HepG2 (cell line): ENCODE data around the gene TASOR. TPM values are rescaled to one million over a fixed set of nuclear protein-coding genes. Genes with fewer than 3 reads are reported as not detected.

Experiments used
- MLX ChIP-seq: IDR thresholded peaks from 2 replicates; pipeline ENCODE4 v1.6.1; 2016
- SIN3A ChIP-seq: IDR thresholded peaks from 2 replicates; pipeline ENCODE4 v1.6.1; 2011; ENCODE audit warnings: low read depth, mild to moderate bottlenecking, control low read depth, low read length, borderline replicate concordance
- ZNF234 ChIP-seq: sonication (generic); formaldehyde crosslinking; conservative IDR thresholded peaks from 2 replicates; pipeline ENCODE4 v1.5.1; 2020; ENCODE audit warnings: mild to moderate bottlenecking, missing genetic modification reagents
- ZNF30 ChIP-seq: sonication (generic); formaldehyde crosslinking; IDR thresholded peaks from 2 replicates; pipeline ENCODE4 v1.5.0; 2020; ENCODE audit warnings: mild to moderate bottlenecking, missing genetic modification reagents
- ZNF333 ChIP-seq: sonication (generic); formaldehyde crosslinking; IDR thresholded peaks from 2 replicates; pipeline ENCODE4 v1.4.0; 2020; ENCODE audit warnings: mild to moderate bottlenecking, missing genetic modification reagents, borderline replicate concordance
- ZNF407 ChIP-seq: sonication (generic); formaldehyde crosslinking; IDR thresholded peaks from one replicate; pipeline ENCODE4 v1.5.1; 2020; ENCODE audit warnings: mild to moderate bottlenecking, missing genetic modification reagents; ENCODE audit errors: not compliant biosample characterization
- polyA plus RNA-seq, 8 experiments: library from polyadenylated mRNA; depleted of rRNA in 3 of 8; stranded (reverse) in 7 of 8; unstranded in 1 of 8; fragments of >200 nt; fragmentation: Illumina TruSeq in 4 of 8; extraction: Trizol in 4 of 8; gene quantifications; 2 replicates each; pipeline versions ENCODE4 v1.2.1 to v1.2.3, GENCODE V29; 2011 to 2016; ENCODE audit warnings: low read depth in 4 of 8, missing spikeins in 1 of 8, mixed read lengths in 1 of 8; ENCODE audit not compliant: insufficient read depth in 1 of 8
- total RNA-seq, 5 experiments: library from RNA; depleted of rRNA; stranded (reverse); fragments of >200 nt; fragmentation: Illumina TruSeq; extraction: Trizol; gene quantifications; 2 replicates each; pipeline ENCODE4 v1.2.3, GENCODE V29; 2016; ENCODE audit warnings: low read depth in 1 of 5

The TASOR gene
- total and polyA plus RNA-seq, 2 of the 13 experiments (the other 11 are each of a cell fraction or from before 2014, with no cell fraction given) = 20.1 to 32.5 TPM

GRCh38 chr3:56633602-56634535 is 49.2 kb downstream of the TASOR start (continued):
- no peak for TF ChIP-seq MLX (CRISPR knock-in tag)
- TF ChIP-seq ZNF333 (CRISPR knock-in tag) = no peak
- TF ChIP-seq ZNF407 = no peak
- TF ChIP-seq SIN3A = no peak
- TF ChIP-seq ZNF30 (CRISPR knock-in tag) = no peak
- TF ChIP-seq ZNF234 (CRISPR knock-in tag) = no peak

Other genes starting within 250 kb of the TASOR start
- gene ERC2, start 214.8 kb downstream of the TASOR start, total RNA-seq (2016; rRNA removed; fragmentation: Illumina TruSeq; extraction: Trizol) = 0.22 and 0.28 TPM in 2 replicates
- gene ERC2, start 214.8 kb downstream of the TASOR start, polyA plus RNA-seq (2011; rRNA removed) = 0.08 and 0.16 TPM in 2 replicates
- gene CCDC66, start 126.1 kb downstream of the TASOR start, total RNA-seq (2016; rRNA removed; fragmentation: Illumina TruSeq; extraction: Trizol) = 12.3 and 19.9 TPM in 2 replicates
- 7.7 and 8.4 TPM in 2 replicates for gene CCDC66, start 126.1 kb downstream of the TASOR start, polyA plus RNA-seq (2011; rRNA removed)
- gene ARHGEF3, start 118.7 kb upstream of the TASOR start, total RNA-seq (2016; rRNA removed; fragmentation: Illumina TruSeq; extraction: Trizol) = 23.1 and 32.8 TPM in 2 replicates
- 10.3 and 14.8 TPM in 2 replicates for gene ARHGEF3, start 118.7 kb upstream of the TASOR start, polyA plus RNA-seq (2011; rRNA removed)